GM18868 (cell line): ENCODE results near the gene KRTAP5-11.
"Not testable (repeated sequence)": the region's sequence is repeated elsewhere in the genome, so short reads cannot be mapped to it uniquely, and the experiment has no call there.

Experiments used
- ATAC-seq: cut with Tn5 transposase; IDR thresholded peaks from one replicate; pipeline ENCODE4 v1.9.1; 2021; ENCODE audit warnings: mild to moderate bottlenecking, moderate library complexity; ENCODE audit not compliant: unreplicated experiment

Gene KRTAP5-11

DNA sequence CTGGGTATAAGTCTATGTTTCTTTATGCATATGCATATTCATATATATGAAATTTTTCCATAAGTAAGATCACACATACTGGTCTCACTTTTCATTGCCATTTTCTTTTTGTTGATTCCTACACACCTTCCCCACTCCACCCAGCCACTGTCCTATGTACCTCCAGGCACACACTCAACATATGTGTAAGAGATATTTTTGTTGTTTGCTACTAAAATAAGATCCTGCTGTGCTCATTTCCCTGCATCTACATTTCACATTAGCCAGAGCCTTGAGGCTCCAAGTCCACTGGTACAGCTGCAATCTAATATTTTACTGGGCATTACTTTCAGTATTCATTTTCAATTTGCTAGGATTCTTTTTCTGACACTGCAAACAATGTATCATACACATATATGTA is 25.4 kb downstream of the KRTAP5-11 start:
- no peak for ATAC-seq

DNA sequence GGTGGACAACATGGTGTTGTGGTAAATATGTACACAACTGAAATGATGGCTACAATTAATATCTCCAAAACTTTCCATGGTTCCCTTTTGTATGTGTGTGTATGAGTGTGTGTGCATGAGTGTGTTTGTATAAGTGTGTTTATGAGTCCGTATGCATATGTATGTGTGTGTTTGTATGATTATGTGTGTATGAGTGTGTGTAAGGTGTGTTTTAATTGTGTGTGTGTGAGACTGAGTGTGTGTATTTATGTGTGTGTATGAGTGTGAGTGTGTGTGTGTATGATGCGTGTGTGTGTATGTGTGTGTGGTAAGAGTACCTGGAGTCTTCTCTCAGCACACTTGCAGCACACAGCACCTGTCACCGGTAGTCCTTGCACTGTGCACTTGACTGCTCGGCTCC is 26.7 kb downstream of the KRTAP5-11 start:
- no peak for ATAC-seq

DNA sequence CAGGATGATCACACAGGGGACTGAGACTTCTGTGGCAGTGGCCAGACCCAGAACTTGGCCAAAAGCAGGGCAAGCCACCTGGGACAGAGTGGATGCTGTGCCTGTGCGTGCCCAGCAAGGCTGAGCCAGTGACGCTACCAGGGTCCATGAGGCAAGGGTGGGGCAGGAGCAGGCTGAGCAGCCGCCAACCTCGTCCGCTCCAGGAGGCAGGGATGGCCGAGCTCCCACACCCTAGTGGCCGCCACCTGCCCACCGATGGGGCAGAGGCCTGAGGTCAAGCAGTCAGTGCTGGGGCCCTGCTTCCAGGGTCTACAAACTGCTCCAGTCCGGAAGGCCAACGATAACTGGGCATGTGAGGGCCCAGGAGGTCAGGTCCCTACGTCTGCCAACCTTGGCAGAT is 27.2 kb downstream of the KRTAP5-11 start:
- ATAC-seq = no peak

DNA sequence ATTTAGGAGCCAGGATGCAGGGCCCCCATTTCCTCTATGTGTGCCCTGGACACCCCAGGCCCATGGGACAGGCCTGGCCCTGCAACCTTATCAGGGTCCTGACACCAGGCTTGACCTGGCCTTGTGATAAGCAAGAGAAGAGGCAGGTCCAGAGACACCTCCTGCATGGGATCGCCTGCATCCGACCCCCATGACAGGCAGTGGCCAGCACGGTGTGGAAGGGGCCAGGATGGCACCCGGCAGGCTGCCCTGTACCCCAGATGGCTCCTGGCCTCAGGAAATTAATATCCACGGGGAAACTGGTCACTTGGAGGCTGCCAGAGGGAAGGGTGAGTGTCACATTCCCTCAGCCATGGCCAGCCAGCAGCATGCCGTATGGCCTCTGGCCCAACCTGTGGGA is 27.7 kb downstream of the KRTAP5-11 start:
- ATAC-seq = no peak

DNA sequence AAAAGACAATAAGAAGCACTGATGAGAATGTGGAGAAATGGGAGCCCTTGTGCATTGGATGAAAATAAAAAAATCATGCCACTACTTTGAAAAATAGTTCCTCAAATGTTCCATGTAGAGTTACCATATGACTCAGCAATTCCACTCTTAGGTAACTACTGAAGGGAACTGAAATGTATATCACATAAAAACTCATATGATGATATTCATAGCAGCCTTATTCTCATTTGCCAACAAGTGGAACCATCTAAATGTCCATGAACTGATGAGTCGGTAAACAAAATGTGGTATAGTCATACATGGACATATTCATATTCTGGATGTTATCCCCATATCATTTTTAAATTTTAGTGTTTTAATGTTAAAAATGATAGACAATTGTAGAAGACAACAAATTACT is 31.0 kb downstream of the KRTAP5-11 start:
- no peak for ATAC-seq

DNA sequence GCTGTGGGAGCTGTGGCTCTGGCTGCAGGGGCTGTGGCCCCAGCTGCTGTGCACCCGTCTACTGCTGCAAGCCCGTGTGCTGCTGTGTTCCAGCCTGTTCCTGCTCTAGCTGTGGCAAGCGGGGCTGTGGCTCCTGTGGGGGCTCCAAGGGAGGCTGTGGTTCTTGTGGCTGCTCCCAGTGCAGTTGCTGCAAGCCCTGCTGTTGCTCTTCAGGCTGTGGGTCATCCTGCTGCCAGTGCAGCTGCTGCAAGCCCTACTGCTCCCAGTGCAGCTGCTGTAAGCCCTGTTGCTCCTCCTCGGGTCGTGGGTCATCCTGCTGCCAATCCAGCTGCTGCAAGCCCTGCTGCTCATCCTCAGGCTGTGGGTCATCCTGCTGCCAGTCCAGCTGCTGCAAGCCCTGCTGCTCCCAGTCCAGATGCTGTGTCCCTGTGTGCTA is 33.9 kb downstream of the KRTAP5-11 start:
- ATAC-seq = no peak

DNA sequence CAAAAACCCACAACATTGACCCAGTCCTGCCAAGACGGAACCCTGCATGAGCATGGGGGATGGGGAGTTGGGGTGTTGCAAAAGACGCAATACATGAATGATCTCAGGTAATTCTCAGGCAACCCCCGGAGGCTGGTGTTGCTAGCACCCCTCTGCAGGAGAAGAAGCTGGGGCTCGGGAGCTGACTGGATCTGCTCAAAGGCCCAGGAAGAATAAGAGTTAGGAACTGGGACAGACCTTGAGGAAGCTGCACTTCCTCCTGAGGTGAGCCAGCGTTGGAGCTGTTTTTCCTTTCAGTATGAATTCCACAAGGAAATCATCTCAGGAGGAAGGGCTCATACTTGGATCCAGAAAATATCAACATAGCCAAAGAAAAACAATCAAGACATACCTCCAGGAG is 34.6 kb downstream of the KRTAP5-11 start, which contains the start of gene KRTAP5-9:
TSS of gene KRTAP5-9 (plus strand) at position 301 of the 400 bp plus-strand sequence. CDS start 238 bp downstream, outside the sequence.
- no peak for ATAC-seq

DNA sequence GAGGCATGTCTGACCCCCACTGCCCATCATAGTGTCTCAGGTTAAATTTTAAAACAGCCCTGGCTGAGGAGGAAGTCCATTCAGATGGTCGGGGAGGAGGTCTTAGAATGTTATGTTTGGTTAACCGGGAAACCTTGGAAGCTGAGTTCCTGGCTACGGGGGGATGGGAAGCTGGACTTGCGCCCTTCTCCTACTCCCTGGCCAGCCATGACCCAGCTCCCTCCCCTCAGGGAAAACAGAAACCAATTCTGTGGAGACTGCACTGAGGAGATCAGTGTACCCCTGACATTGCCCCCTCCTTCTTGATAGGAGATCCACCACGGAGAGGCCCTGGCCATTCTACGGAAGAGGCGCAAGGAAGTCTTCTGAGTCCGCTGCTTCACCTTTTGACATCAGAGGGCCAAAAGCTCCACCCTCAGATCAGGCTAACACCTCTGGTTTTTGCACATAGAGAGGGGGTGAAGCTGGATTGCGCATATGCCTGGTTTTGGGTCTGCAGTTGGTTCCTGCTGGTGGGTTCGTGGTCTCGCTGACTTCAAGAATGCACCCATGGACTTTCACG is 37.2 kb downstream of the KRTAP5-11 start:
- ATAC-seq = no peak

DNA sequence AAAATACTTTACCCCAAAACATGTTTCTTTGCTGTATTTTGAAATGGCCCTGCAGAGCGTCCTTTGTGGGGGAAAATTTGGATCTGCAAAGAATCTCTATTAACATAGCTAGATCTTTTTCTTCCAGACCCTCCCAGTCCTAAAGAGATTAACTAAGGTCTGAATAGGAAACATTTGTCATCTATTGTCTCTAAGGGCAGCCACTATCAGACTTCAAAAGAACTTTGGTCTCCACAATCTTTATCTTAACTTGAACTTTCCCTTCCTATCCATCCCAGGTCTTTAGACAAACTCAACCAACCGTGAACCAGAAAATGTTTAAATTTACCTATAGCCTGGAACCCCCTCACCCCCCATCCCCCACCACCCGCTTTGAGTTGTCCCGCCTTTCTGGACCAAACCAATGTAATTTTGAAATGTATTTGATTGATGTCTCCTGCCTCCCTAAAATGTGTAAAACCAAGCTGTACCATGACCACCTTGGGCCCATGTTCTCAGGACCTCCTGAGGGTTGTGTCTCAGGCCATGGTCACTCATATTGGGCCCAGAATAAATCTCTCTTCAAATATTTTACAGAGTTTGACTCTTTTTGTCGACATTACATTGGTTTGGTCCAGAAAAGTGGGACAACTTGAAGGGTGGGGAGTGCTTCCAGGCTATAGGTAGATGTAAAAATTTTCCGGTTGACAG is 38.0 kb downstream of the KRTAP5-11 start:
- no peak for ATAC-seq

DNA sequence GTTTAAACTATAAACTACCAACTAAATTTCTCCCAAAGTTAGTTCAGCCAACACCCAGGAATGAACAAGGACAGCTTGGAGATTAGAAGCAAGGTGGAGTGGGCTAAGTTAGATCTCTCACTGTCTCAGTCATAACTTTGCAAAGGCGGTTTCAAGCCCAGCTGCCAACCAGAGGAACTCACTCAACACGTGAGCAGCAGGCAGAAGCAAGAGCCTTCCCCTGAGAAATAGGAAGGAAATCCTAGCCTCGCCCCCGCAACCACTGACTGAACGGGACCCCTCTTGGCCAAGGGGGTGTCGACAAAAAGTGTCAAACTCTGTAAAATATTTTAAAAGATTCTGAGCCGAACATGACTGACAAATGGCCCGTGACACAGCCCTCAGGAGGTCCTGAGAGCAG is 38.8 kb downstream of the KRTAP5-11 start:
- no peak for ATAC-seq

DNA sequence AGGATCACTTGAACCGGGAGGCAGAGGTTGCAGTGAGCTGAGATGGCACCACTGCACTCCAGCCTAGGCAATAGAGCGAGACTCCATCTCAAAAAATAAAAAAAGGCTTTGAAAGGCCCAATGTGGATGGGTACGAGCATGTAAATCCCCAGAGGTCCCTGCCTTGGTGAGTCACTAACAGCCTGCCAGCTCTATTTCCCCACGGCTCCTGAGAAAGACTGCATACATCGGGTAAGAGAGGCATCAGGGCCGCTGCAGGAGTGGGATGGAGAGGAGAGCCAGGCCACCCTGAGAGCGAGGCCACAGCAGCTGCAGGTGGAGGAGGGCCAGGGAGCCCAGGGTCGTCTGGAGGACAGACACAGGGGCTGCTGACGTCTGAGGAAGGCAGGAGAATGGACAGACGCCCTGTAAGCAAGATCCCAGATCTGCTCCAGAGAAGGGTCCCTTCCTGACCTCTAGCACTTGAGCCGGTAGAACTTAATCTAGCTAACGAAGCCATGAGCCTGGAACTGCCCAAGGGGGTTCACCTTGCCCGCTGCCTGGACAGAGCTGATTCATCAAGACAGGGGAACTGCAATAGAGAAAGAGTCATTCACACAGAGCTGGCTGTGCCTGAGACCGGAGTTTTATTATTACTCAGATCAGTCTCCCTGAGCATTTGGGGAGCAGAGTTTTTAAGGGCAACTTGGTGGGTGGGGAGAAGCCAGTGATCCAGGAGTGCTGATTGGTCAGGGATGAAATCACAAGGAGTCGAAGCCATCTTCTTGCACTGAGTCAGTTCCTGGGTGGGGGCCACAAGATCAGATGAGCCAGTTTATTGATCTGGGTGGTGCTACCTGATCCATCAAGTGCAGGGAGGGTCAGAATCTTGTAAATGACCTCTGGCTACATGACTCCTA is 39.5 kb downstream of the KRTAP5-11 start:
- ATAC-seq = no peak

DNA sequence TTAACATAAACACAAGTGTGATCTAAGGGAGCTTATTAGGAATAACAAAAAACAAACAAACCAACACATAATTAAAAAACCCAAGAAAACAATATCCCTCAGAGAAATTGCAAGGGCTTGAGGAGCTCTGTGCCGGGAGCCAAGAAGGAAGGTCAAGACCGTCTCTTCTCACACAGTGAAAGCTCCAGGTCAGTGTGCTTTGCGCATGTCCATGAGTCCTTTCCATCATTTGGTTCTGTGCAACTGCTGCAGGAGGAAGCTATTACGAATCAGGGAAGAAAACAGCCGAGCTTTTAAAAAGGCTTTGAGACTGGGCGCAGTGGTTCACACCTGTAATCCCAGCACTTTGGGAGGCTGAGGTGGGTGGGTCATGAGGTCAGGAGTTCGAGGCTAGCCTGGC is 40.3 kb downstream of the KRTAP5-11 start:
- no peak for ATAC-seq

DNA sequence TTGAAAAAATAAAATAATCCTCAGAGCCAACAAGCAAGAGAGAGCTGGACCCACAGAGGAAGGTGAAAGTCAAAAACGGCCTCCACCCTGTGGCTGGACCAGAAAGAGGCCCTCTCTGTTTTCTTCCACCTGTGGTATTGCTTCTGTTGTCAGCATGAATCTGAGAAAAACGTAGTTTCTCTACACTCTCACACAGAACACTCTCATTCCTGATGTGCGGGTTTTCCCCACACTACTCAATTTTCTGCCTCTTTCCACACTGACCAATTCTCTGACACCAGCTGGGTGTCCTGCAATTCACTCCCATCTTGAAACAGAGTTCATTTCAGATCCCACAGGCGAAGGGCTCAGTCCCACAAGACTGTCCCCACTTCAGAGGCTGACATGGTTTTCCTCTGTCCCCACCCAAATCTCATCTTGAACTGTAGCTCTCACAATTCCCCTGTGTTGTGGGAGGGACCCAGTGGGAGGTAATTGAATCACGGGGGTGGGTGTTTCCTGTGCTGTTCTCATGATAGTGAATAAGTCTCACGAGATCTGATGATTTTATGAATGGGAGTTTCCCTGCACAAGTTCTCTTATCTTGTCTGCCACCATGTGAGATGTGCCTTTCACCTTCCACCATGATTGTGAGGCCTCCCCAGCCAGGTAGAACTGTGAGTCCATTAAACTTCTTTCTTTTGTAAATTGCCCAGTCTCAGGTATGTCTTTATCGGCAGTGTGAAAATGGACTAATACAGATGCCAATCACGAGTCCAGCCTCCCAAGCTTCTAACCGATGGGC is 42.0 kb downstream of the KRTAP5-11 start:
- peak; percentile 64 for ATAC-seq

DNA sequence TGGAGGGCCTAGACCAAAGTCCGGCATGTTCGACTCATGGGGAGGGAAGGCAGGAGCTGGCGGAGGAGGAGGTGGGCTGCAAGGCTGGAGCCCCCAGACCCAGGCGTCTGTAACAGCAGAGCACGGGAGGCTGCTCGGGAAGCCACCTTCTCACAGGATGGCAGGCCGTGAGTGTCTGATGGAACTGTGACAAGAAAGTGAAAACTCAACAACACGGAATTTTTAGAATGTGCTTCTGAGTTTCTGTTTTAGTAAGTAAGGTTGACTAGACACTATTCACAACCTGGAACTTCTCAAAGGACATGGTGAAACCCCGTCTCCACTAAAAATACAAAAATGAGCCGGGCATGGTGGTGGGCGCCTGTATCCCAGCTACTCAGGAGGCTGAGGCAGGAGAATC is 42.7 kb downstream of the KRTAP5-11 start:
- ATAC-seq = peak; percentile 68

DNA sequence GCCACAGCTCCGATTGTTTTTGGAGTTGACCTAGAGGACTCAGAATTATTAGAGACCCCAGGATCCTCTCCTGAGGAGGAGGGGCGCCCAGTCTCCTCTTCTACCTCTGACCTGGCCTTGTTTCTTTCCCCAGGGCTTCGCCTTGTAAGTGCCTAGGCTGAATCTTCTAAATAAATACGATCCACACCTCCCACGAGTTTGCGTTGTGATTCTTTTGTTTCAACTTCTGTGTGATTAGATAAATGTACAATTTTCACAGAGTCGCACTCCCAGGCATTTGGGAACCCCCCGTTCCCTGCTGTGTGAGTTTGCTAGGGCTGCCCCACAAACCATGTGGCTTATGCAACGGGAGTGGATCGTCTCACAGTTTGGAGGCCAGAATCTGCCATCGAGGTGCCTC is 43.7 kb downstream of the KRTAP5-11 start:
- ATAC-seq = no peak

DNA sequence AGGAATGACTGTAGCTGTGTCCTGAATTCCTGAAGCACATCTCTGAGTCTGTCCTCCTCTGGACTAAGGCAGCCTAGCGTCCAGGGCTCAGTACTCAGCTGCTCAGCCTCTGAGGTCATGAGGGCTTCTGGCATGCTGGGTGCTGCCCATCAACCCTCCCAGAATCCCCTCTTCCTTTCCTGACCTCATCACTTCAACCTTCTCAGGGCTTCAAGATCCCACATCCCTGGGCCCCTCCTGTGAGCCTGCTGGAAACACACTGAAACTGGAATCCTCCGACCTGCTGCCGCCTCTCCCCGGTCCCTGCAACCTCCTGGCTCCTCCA is 44.0 kb downstream of the KRTAP5-11 start:
- ATAC-seq = no peak

DNA sequence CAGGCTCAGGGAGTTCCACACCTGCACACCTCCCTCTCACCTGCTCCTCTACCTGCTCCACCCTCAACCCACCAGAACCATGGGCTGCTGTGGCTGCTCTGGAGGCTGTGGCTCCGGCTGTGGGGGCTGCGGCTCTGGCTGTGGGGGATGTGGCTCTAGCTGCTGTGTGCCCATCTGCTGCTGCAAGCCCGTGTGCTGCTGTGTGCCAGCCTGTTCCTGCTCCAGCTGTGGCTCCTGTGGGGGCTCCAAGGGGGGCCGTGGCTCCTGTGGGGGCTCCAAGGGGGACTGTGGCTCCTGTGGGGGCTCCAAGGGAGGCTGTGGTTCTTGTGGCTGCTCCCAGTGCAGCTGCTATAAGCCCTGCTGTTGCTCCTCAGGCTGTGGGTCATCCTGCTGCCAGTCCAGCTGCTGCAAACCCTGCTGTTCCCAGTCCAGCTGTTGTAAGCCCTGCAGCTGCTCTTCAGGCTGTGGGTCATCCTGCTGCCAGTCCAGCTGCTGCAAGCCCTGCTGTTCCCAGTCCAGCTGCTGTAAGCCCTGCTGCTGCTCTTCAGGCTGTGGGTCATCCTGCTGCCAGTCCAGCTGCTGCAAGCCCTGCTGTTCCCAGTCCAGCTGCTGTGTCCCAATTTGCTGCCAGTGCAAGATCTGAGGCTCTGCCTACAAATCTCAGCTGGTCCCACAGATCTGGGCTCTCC is 44.6 kb downstream of the KRTAP5-11 start, which contains the start of gene KRTAP5-8:
TSS of gene KRTAP5-8 (plus strand) at position 49 of the 689 bp plus-strand sequence. CDS start at position 80, 31 bp downstream.
- ATAC-seq = not testable (repeated sequence)

DNA sequence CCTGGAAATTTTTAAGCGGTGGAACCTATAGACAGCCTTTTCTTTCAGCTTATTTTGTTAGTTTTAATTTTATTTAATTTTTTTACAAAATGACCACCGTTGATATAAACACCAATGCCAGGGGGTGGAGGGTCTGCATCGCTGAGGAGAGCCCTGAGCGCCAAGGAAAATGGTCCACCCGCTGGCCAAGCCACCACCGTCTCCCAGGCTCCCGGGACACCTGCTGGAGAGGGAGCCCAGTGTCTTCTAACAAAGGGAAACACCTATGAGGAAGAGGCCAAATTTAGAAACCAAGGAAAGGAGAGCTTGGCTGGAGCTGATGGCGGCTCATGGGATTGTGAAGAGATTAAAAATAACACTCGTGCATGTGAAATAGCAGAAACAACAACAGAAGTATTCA is 45.1 kb downstream of the KRTAP5-11 start:
- ATAC-seq = no peak

DNA sequence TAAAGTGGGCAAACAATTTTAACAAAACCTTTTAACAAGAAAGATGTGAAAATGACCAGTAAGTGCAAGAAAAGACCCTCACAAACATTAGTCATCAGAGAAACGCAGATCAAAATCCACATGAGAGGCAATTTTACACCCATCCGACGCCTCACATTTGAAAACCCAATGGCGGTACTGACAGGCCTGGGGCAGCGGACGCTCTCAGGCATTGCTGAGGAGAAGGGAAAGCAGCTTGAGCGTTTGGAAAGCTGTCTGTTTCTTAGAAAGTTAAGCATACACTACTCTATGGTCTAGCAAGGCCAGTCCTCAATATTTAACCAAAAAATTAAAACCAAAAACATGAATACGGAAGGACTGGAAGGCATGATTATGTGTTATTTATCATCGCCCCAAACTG is 46.9 kb downstream of the KRTAP5-11 start:
- ATAC-seq = no peak
